Endothelial cell of umbilical vein (primary cell): Measurements from ENCODE around the gene KIF3B. TPM values are rescaled to one million over a fixed set of nuclear protein-coding genes. Genes with fewer than 3 reads are reported as not detected.

Experiments
- BruUV-seq: library from RNA; stranded (reverse); fragments of 400-500 nt; replicated peaks from 2 replicates; lab custom pipeline; 2021; lab: Mats Ljungman, UMichigan
- CTCF ChIA-PET: fragments of 300-600, 350-600 bp; sonication (Branson Sonifier 250); formaldehyde crosslinking; loops from one replicate; lab custom pipeline; 2021; ENCODE audit warnings: antibody characterized with exemption, inconsistent platforms; lab: Charles Lee
- POLR2A ChIA-PET: fragments of 300-600, 350-600 bp; sonication (Branson Sonifier 250); formaldehyde crosslinking; loops from one replicate; lab custom pipeline; 2021; ENCODE audit warnings: antibody characterized with exemption, inconsistent platforms; lab: Charles Lee
- DNase-seq: peaks from one replicate; pipeline ENCODE4 v3.0.0-alpha.2; 2011; ENCODE audit warnings: low read depth, low spot score
- FAIRE-seq: peaks from 2 replicates; lab custom pipeline; 2011; peaks lifted over from hg19 to GRCh38; lab: Jason Lieb, UNC
- H2AFZ ChIP-seq: 2 replicates; pipeline ENCODE4 v1.6.0; 2012; ENCODE audit warnings: low read depth, low read length, control low read depth, inconsistent platforms
- H3K27ac ChIP-seq: 2 replicates; pipeline ENCODE4 v1.5.1; 2011; ENCODE audit warnings: low read depth, mild to moderate bottlenecking, control low read depth, low read length, moderate library complexity; ENCODE audit not compliant: insufficient read depth
- H3K27me3 ChIP-seq, 2 experiments: 2 replicates each; pipeline versions ENCODE4 v1.6.0 to v1.6.1; 2011; ENCODE audit warnings: low read length in 2 of 2, mixed read lengths in 1 of 2; ENCODE audit not compliant: control insufficient read depth in 2 of 2, insufficient read depth in 2 of 2
- H3K36me3 ChIP-seq, 2 experiments: 2 replicates in 1 of 2; 3 replicates in 1 of 2; pipeline ENCODE4 v1.5.1; 2011; ENCODE audit warnings: low read length in 2 of 2, mild to moderate bottlenecking in 1 of 2, moderate library complexity in 1 of 2; ENCODE audit not compliant: control insufficient read depth in 2 of 2, insufficient read depth in 2 of 2; ENCODE audit errors: extremely low read depth in 1 of 2
- H3K4me1 ChIP-seq: 3 replicates; pipeline ENCODE4 v1.5.1; 2011; ENCODE audit warnings: mild to moderate bottlenecking, low read length; ENCODE audit not compliant: control insufficient read depth, insufficient read depth; ENCODE audit errors: extremely low read depth
- H3K4me2 ChIP-seq: 2 replicates; pipeline ENCODE4 v1.6.1; 2011; ENCODE audit warnings: low read length, control low read depth, mixed read lengths; ENCODE audit not compliant: insufficient read depth
- H3K4me3 ChIP-seq, 3 experiments: fragments of 200-600 bp in 1 of 3; sonication (generic), shearing (Covaris generic) in 1 of 3; replicated peaks in 1 of 3; 2 replicates each; pipeline ENCODE4 v1.5.1; 2011 to 2016; ENCODE audit warnings: control low read depth in 3 of 3, low read length in 3 of 3, mild to moderate bottlenecking in 2 of 3, inconsistent platforms in 1 of 3, low read depth in 1 of 3, moderate library complexity in 1 of 3; ENCODE audit not compliant: insufficient read depth in 1 of 3
- H3K79me2 ChIP-seq: 2 replicates; pipeline ENCODE4 v1.6.0; 2012; ENCODE audit warnings: low read length, inconsistent platforms; ENCODE audit not compliant: control insufficient read depth, insufficient read depth
- H3K9ac ChIP-seq: replicated peaks from 2 replicates; pipeline ENCODE3; 2011; ENCODE audit warnings: low read length, control low read depth; ENCODE audit not compliant: insufficient read depth; ENCODE audit errors: extremely low read depth
- H3K9me1 ChIP-seq: replicated peaks from 3 replicates; pipeline ENCODE4 v1.6.0; 2011; ENCODE audit warnings: mild to moderate bottlenecking, low read length; ENCODE audit not compliant: control insufficient read depth, insufficient read depth; ENCODE audit errors: extremely low read depth
- H3K9me3 ChIP-seq: replicated peaks from 2 replicates; pipeline ENCODE4 v1.5.1; 2012; ENCODE audit warnings: low read length, inconsistent platforms; ENCODE audit not compliant: control insufficient read depth, insufficient read depth
- H4K20me1 ChIP-seq: replicated peaks from 2 replicates; pipeline ENCODE3; 2011; ENCODE audit warnings: mild to moderate bottlenecking, low read length; ENCODE audit not compliant: control insufficient read depth, insufficient read depth; ENCODE audit errors: extremely low read depth
- EZH2 ChIP-seq: IDR thresholded peaks from 2 replicates; pipeline ENCODE4 v1.6.1; 2012; ENCODE audit warnings: borderline replicate concordance, low read depth, mild to moderate bottlenecking, moderate library complexity, low read length, inconsistent platforms; ENCODE audit not compliant: severe bottlenecking
- FOS ChIP-seq: IDR thresholded peaks from 2 replicates; pipeline ENCODE4 v1.6.1; 2011; ENCODE audit warnings: mild to moderate bottlenecking, low read length, moderate library complexity, borderline replicate concordance; ENCODE audit not compliant: insufficient read depth
- GATA2 ChIP-seq: IDR thresholded peaks from 2 replicates; pipeline ENCODE4 v1.7.0; 2011; ENCODE audit warnings: low read depth, mild to moderate bottlenecking, moderate library complexity, mixed read lengths, low read length; ENCODE audit not compliant: insufficient read length, insufficient read depth
- JUN ChIP-seq: IDR thresholded peaks from 2 replicates; pipeline ENCODE4 v1.6.1; 2011; ENCODE audit warnings: borderline replicate concordance, low read depth; ENCODE audit not compliant: insufficient read length, insufficient read depth
- MYC ChIP-seq: IDR thresholded peaks from one replicate; pipeline ENCODE4 v1.6.1; 2011; ENCODE audit warnings: mild to moderate bottlenecking, low read depth, low read length
- POLR2A ChIP-seq: IDR thresholded peaks from 2 replicates; pipeline ENCODE4 v1.6.1; 2012; ENCODE audit warnings: low read depth, mild to moderate bottlenecking, control low read depth, low read length
- POLR2AphosphoS5 ChIP-seq: IDR thresholded peaks from 2 replicates; pipeline ENCODE4 v1.6.1; 2012; ENCODE audit warnings: low read depth, mild to moderate bottlenecking, control low read depth, low read length, moderate library complexity; ENCODE audit not compliant: insufficient read depth
- dilution Hi-C: fragments of 300-500 bp; cut with MboI; formaldehyde crosslinking; loops from one replicate; pipeline ENCODE4 v1.15.0; 2019; ENCODE audit warnings: low sequenced_read_pairs; ENCODE audit not compliant: extremely low pct_ligation_motif_present
- intact Hi-C: fragments of 100-400 bp; cut with micrococcal nuclease; formaldehyde crosslinking; loops from one replicate; pipeline ENCODE4 v1.10.0; 2022
- polyA plus RNA-seq, 4 experiments: library from polyadenylated mRNA; depleted of rRNA in 3 of 4; stranded (reverse) in 3 of 4; unstranded in 1 of 4; fragments of >200 nt; gene quantifications; 2 replicates each; pipeline versions ENCODE4 v1.2.1 to v1.2.3, GENCODE V29; 2011 to 2012; ENCODE audit warnings: missing spikeins in 1 of 4
- total RNA-seq: library from RNA; stranded (reverse); gene quantifications from 2 replicates; pipeline ENCODE4 v1.2.3, GENCODE V29; 2021
- TF ChIP-seq, protein P1 (sequence below), 2 donors: IDR thresholded peaks; 1 replicate in 1 of 2; 2 replicates in 1 of 2; pipeline ENCODE4 v1.5.1; 2011; ENCODE audit warnings: low read length in 2 of 2, mild to moderate bottlenecking in 2 of 2, moderate library complexity in 2 of 2, control low read depth in 1 of 2, inconsistent platforms in 1 of 2, low read depth in 1 of 2; ENCODE audit not compliant: insufficient read depth in 1 of 2; ENCODE audit errors: extremely low read depth in 1 of 2

The KIF3B gene
- total and polyA plus RNA-seq, 2 donors (not counting 3 experiments of a cell fraction or from before 2014, with no cell fraction given) = 14.5 to 25.1 TPM

DNA sequence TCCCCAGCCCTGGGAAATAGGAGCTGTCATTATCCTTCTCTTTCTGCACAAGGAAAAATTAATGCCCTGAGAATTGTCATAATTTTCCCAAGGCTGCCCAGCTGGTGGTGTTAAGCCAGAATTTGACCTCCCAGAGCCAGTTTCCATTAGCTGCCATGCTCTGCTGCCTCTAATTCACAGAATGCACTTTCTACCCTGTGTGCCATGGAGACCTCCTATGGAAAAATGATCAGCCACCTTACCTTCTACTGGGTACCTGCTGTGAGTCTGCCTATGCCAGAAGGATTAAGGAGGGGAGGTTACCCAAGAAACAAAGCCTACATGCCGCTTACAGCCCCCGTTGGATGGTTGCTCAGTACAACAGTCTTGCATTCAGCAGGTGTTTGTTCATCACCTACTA is 40.6 kb upstream of the KIF3B start:
- no TSS peak for BruUV-seq
- Histone ChIP-seq H3K27ac (no peak overlapping the region), H3K4me1 (no peaks in the 10 kb centered on the region), H2AFZ (no peak overlapping the region), H3K9ac (no peak overlapping the region), H3K9me3 (no peaks in the 10 kb centered on the region), H3K36me3 (peaks cover 9 to 32% of the 10 kb centered on the region in 2 experiments), H3K27me3 (no peaks in the 10 kb centered on the region), H3K79me2 (no peaks in the 10 kb centered on the region), H3K9me1 (no peaks in the 10 kb centered on the region), H3K4me2 (no peak overlapping the region), H3K4me3 (no peak overlapping the region), H4K20me1 (no peaks in the 10 kb centered on the region)
- intact Hi-C loops = no loop called here
- dilution Hi-C loops = no loop called here
- FAIRE-seq (no peak), DNase-seq (no peak)
- TF ChIP-seq, protein P1, sequence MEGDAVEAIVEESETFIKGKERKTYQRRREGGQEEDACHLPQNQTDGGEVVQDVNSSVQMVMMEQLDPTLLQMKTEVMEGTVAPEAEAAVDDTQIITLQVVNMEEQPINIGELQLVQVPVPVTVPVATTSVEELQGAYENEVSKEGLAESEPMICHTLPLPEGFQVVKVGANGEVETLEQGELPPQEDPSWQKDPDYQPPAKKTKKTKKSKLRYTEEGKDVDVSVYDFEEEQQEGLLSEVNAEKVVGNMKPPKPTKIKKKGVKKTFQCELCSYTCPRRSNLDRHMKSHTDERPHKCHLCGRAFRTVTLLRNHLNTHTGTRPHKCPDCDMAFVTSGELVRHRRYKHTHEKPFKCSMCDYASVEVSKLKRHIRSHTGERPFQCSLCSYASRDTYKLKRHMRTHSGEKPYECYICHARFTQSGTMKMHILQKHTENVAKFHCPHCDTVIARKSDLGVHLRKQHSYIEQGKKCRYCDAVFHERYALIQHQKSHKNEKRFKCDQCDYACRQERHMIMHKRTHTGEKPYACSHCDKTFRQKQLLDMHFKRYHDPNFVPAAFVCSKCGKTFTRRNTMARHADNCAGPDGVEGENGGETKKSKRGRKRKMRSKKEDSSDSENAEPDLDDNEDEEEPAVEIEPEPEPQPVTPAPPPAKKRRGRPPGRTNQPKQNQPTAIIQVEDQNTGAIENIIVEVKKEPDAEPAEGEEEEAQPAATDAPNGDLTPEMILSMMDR (IDR thresholded peaks at IDR 0.05; ENCODE audit: extremely low read depth in 1 of 2, insufficient read depth in 1 of 2, low read depth in 1 of 2, low read length in 2 of 2) = no peak
- no peak for TF ChIP-seq JUN
- no peak for TF ChIP-seq POLR2A
- TF ChIP-seq FOS = no peak
- no peak for TF ChIP-seq MYC
- TF ChIP-seq GATA2 = no peak
- no peak for TF ChIP-seq POLR2AphosphoS5
- POLR2A ChIA-PET = no interaction called here
- CTCF ChIA-PET = interaction anchor here (1.3 kb wide), 1 partner anchor 20 kb away, joined by 4 read pairs; no protein-coding TSS in a partner anchor

DNA sequence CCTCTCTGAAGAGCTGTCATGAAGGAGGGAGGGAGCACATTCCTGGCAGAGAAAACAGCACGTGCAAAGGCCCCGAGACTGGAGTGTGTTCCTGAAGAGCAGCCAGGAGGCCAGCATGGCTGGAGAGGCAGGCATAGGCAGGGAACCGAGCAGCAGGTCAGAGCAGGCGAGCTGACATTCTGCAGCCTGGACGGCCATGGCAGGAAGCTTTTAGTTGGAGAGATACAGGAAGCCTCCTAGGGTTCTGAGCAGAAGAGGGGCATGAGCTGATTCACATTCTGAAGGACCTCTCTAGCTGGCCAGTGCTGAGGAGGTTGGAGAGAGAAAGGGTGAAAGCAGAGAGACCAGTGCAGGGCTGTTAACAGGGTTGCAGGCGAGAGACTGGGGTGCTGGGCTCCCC is 40.0 kb upstream of the KIF3B start:
- dilution Hi-C loops (no loop called here), intact Hi-C loops (no loop called here)
- ChIA-PET CTCF (no interaction called here), POLR2A (no interaction called here)
- Histone ChIP-seq H4K20me1 (no peaks in the 10 kb centered on the region), H3K9me3 (no peaks in the 10 kb centered on the region), H3K36me3 (peaks cover 9 to 32% of the 10 kb centered on the region in 2 experiments), H3K4me3 (no peak overlapping the region), H2AFZ (no peak overlapping the region), H3K4me1 (no peaks in the 10 kb centered on the region), H3K27ac (no peak overlapping the region), H3K9me1 (no peaks in the 10 kb centered on the region), H3K79me2 (no peaks in the 10 kb centered on the region), H3K9ac (no peak overlapping the region), H3K27me3 (no peaks in the 10 kb centered on the region), H3K4me2 (no peak overlapping the region)
- TF ChIP-seq POLR2AphosphoS5 (no peak), POLR2A (no peak), GATA2 (no peak), EZH2 (no peak), FOS (no peak), MYC (no peak)
- TF ChIP-seq, protein P1 (IDR thresholded peaks at IDR 0.05; ENCODE audit: extremely low read depth in 1 of 2, insufficient read depth in 1 of 2, low read depth in 1 of 2, low read length in 2 of 2) = no peak
- BruUV-seq = TSS peak; percentile 16
- DNase-seq (no peak), FAIRE-seq (no peak)
